Liver (tissue), 9 donors: ENCODE data around the gene TMEM255A. TPM values are rescaled to one million over a fixed set of nuclear protein-coding genes. Genes with fewer than 3 reads are reported as not detected.

Experiments
- DNase-seq: peaks from one replicate; pipeline ENCODE4 v3.0.0-alpha.2; 2017; ENCODE audit warnings: low spot score
- H3K27ac ChIP-seq, 2 donors: one replicate each; pipeline ENCODE4 v1.7.0; 2013; ENCODE audit warnings: inconsistent platforms in 2 of 2, low read length in 2 of 2, control low read depth in 1 of 2, low read depth in 1 of 2, mild to moderate bottlenecking in 1 of 2
- H3K27me3 ChIP-seq, 4 donors: one replicate each; pipeline versions ENCODE4 v1.6.1 to v1.7.0; 2013; ENCODE audit warnings: low read length in 3 of 4, inconsistent platforms in 1 of 4, mild to moderate bottlenecking in 1 of 4, moderate library complexity in 1 of 4; ENCODE audit not compliant: control insufficient read depth in 4 of 4, insufficient read depth in 4 of 4
- H3K36me3 ChIP-seq, 4 donors: one replicate each; pipeline versions ENCODE4 v1.6.1 to v1.7.0; 2013; ENCODE audit warnings: low read length in 3 of 4, mild to moderate bottlenecking in 3 of 4, low read depth in 1 of 4, moderate library complexity in 1 of 4; ENCODE audit not compliant: control insufficient read depth in 4 of 4, insufficient read depth in 3 of 4
- H3K4me1 ChIP-seq, 4 donors: one replicate each; pipeline versions ENCODE4 v1.6.1 to v1.7.0; 2013; ENCODE audit warnings: low read length in 3 of 4, mild to moderate bottlenecking in 3 of 4, moderate library complexity in 1 of 4; ENCODE audit not compliant: control insufficient read depth in 4 of 4, insufficient read depth in 4 of 4
- H3K4me3 ChIP-seq, 3 donors: one replicate each; pipeline versions ENCODE4 v1.6.1 to v1.7.0; 2013; ENCODE audit warnings: low read length in 3 of 3, control low read depth in 1 of 3, low read depth in 1 of 3, mild to moderate bottlenecking in 1 of 3
- H3K9ac ChIP-seq, 2 donors: one replicate each; pipeline ENCODE4 v1.7.0; 2013; ENCODE audit warnings: low read length in 2 of 2, mild to moderate bottlenecking in 2 of 2, moderate library complexity in 2 of 2, control low read depth in 1 of 2, low read depth in 1 of 2
- H3K9me3 ChIP-seq, 4 donors: one replicate each; pipeline versions ENCODE4 v1.6.1 to v1.7.0; 2013; ENCODE audit warnings: low read length in 3 of 4; ENCODE audit not compliant: control insufficient read depth in 4 of 4
- EGR1 ChIP-seq, 2 donors: IDR thresholded peaks; 2 replicates each; pipeline ENCODE4 v1.6.1; 2016 to 2018; ENCODE audit warnings: antibody characterized with exemption in 2 of 2, low read depth in 2 of 2
- FOXA1 ChIP-seq: IDR thresholded peaks from 2 replicates; pipeline ENCODE4 v1.6.1; 2016; ENCODE audit warnings: antibody characterized with exemption
- FOXA2 ChIP-seq: IDR thresholded peaks from 2 replicates; pipeline ENCODE4 v1.6.1; 2016; ENCODE audit warnings: antibody characterized with exemption
- GABPA ChIP-seq, 2 donors: IDR thresholded peaks in 1 of 2; conservative IDR thresholded peaks in 1 of 2; 2 replicates each; pipeline ENCODE4 v1.6.1; 2016; ENCODE audit warnings: antibody characterized with exemption in 2 of 2, mild to moderate bottlenecking in 1 of 2, moderate library complexity in 1 of 2
- HNF4A ChIP-seq, 2 donors: conservative IDR thresholded peaks; 2 replicates each; pipeline ENCODE4 v1.6.1; 2016; ENCODE audit warnings: antibody characterized with exemption in 2 of 2, mild to moderate bottlenecking in 2 of 2
- HNF4G ChIP-seq: IDR thresholded peaks from 2 replicates; pipeline ENCODE4 v1.6.1; 2016; ENCODE audit warnings: antibody characterized with exemption
- JUND ChIP-seq, 2 donors: IDR thresholded peaks; 2 replicates each; pipeline ENCODE4 v1.6.1; 2016; ENCODE audit warnings: antibody characterized with exemption in 2 of 2
- NR2F2 ChIP-seq: IDR thresholded peaks from 2 replicates; pipeline ENCODE4 v1.6.1; 2016; ENCODE audit warnings: antibody characterized with exemption
- RAD21 ChIP-seq, 2 donors: IDR thresholded peaks; 2 replicates each; pipeline ENCODE4 v1.6.1; 2016; ENCODE audit warnings: antibody characterized with exemption in 2 of 2, mild to moderate bottlenecking in 2 of 2
- RXRA ChIP-seq, 2 donors: IDR thresholded peaks; 2 replicates each; pipeline ENCODE4 v1.6.1; 2017 to 2018; ENCODE audit warnings: antibody characterized with exemption in 2 of 2, mild to moderate bottlenecking in 1 of 2
- SP1 ChIP-seq: IDR thresholded peaks from 2 replicates; pipeline ENCODE4 v1.6.1; 2018; ENCODE audit warnings: antibody characterized with exemption, mild to moderate bottlenecking
- TAF1 ChIP-seq: conservative IDR thresholded peaks from 2 replicates; pipeline ENCODE4 v1.6.1; 2016; ENCODE audit warnings: antibody characterized with exemption, mild to moderate bottlenecking
- YY1 ChIP-seq: IDR thresholded peaks from 2 replicates; pipeline ENCODE4 v1.6.1; 2016; ENCODE audit warnings: antibody characterized with exemption, mild to moderate bottlenecking
- whole genome bisulfite sequencing: extraction: QIAGEN DNeasy Blood & Tissue Kit; methylation state at CpG from one replicate; pipeline ENCODE4 v1.1.7; 2013; 5-methylcytosine and 5-hydroxymethylcytosine counted together
- polyA plus RNA-seq, 2 donors: library from polyadenylated mRNA; stranded (reverse) in 1 of 2; unstranded in 1 of 2; fragments of 200-250 nt in 1 of 2; fragments of >200 nt in 1 of 2; fragmentation: Nextera tagmentation in 1 of 2; extraction: Ambion mirVana in 1 of 2; gene quantifications; one replicate each; pipeline versions ENCODE4 v1.2.1 to v1.2.3, GENCODE V29; 2013 to 2015
- total RNA-seq, 2 donors: library from RNA; depleted of rRNA; stranded (reverse); fragments of >200 nt; gene quantifications; one replicate each; pipeline ENCODE4 v1.2.3, GENCODE V29; 2014
- TF ChIP-seq, protein P1 (sequence below): IDR thresholded peaks from 2 replicates; pipeline ENCODE4 v1.6.1; 2016; ENCODE audit warnings: antibody characterized with exemption, mild to moderate bottlenecking
- TF ChIP-seq, protein P2 (sequence below): IDR thresholded peaks from 2 replicates; pipeline ENCODE4 v1.6.1; 2016; ENCODE audit warnings: antibody characterized with exemption
- TF ChIP-seq, protein P3 (sequence below): fragments of 150-350 bp; IDR thresholded peaks from 2 replicates; pipeline ENCODE4 v1.5.1; 2017; ENCODE audit warnings: improper control_type of control experiment, low read depth, low read length; ENCODE audit not compliant: missing input control
- TF ChIP-seq, protein P4 (sequence below): IDR thresholded peaks from 2 replicates; pipeline ENCODE4 v1.6.1; 2016; ENCODE audit warnings: antibody characterized with exemption
- TF ChIP-seq, protein P5 (sequence below): IDR thresholded peaks from 2 replicates; pipeline ENCODE4 v1.6.1; 2016; ENCODE audit warnings: antibody characterized with exemption
- donor health status: healthy.
- donor health status: healthy.
- donor health status: healthy.
- donor health status: healthy.
- donor health status: healthy.

TMEM255A gene
- total and polyA plus RNA-seq, 4 donors: 0.08 TPM; not detected in 3

DNA sequence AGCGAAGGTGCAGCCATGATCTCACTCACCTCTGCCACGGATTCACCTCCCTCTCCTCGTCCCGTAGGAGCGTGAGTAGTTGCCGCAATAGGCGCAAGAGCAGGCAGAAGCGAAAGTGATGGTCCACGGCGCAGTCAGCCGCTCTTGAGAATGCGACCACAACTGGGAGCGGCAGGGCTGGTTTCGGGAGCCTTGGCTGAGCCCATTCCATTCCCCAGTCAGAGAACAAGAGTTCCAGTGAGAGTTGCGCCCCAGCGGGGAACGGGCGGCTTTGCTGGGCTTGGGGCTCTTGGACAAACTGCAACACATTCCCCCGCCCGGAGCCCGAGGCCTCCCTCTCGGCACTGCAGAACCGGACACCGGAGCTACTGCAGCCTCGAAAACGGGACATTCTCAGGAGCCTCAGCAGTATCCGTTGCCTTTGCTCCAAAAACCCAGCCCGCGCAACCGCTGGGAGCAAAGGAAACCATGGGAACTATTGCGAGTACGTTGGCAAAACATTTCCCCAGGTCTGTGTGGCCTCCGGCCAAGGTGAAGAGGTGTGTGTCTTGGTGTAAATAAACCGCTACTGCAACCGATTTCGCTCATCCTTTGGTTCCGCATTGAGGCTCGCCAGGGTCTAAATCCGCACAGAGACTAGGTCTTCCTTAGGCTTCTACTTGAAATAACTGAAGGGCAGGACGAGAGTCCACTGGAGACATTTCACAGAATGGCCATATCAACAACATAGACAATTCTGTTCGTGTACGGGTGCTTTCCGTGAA, 66.3 kb downstream of the TMEM255A start:
- DNase-seq: peak; percentile 80
- Histone ChIP-seq H3K9me3 (no peaks in the 10 kb centered on the region), H3K4me3 (peak overlapping the region; percentile 70 to 96 (median 89)), H3K27me3 (peaks cover 0 to 2% (median 0%) of the 10 kb centered on the region in 4 donors), H3K27ac (peak overlapping the region; percentile 86 to 97), H3K9ac (peak overlapping the region; percentile 69 to 83), H3K36me3 (no peaks in the 10 kb centered on the region), H3K4me1 (peaks cover 0 to 15% (median 4%) of the 10 kb centered on the region in 4 donors)
- TF ChIP-seq YY1: peak; percentile 75
- peak; percentile 23 to 37 for TF ChIP-seq RAD21 (IDR thresholded peaks at IDR 0.05)
- no peak for TF ChIP-seq EGR1 (IDR thresholded peaks at IDR 0.05; ENCODE audit: low read depth in 2 of 2)
- TF ChIP-seq NR2F2: peak; percentile 98
- TF ChIP-seq, protein P1, sequence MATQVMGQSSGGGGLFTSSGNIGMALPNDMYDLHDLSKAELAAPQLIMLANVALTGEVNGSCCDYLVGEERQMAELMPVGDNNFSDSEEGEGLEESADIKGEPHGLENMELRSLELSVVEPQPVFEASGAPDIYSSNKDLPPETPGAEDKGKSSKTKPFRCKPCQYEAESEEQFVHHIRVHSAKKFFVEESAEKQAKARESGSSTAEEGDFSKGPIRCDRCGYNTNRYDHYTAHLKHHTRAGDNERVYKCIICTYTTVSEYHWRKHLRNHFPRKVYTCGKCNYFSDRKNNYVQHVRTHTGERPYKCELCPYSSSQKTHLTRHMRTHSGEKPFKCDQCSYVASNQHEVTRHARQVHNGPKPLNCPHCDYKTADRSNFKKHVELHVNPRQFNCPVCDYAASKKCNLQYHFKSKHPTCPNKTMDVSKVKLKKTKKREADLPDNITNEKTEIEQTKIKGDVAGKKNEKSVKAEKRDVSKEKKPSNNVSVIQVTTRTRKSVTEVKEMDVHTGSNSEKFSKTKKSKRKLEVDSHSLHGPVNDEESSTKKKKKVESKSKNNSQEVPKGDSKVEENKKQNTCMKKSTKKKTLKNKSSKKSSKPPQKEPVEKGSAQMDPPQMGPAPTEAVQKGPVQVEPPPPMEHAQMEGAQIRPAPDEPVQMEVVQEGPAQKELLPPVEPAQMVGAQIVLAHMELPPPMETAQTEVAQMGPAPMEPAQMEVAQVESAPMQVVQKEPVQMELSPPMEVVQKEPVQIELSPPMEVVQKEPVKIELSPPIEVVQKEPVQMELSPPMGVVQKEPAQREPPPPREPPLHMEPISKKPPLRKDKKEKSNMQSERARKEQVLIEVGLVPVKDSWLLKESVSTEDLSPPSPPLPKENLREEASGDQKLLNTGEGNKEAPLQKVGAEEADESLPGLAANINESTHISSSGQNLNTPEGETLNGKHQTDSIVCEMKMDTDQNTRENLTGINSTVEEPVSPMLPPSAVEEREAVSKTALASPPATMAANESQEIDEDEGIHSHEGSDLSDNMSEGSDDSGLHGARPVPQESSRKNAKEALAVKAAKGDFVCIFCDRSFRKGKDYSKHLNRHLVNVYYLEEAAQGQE: peak; percentile 67
- TF ChIP-seq JUND (IDR thresholded peaks at IDR 0.05): no peak
- TF ChIP-seq, protein P2, sequence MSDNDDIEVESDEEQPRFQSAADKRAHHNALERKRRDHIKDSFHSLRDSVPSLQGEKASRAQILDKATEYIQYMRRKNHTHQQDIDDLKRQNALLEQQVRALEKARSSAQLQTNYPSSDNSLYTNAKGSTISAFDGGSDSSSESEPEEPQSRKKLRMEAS: no peak
- peak; percentile 66 for TF ChIP-seq FOXA2
- peak; percentile 49 for TF ChIP-seq SP1
- TF ChIP-seq, protein P3, sequence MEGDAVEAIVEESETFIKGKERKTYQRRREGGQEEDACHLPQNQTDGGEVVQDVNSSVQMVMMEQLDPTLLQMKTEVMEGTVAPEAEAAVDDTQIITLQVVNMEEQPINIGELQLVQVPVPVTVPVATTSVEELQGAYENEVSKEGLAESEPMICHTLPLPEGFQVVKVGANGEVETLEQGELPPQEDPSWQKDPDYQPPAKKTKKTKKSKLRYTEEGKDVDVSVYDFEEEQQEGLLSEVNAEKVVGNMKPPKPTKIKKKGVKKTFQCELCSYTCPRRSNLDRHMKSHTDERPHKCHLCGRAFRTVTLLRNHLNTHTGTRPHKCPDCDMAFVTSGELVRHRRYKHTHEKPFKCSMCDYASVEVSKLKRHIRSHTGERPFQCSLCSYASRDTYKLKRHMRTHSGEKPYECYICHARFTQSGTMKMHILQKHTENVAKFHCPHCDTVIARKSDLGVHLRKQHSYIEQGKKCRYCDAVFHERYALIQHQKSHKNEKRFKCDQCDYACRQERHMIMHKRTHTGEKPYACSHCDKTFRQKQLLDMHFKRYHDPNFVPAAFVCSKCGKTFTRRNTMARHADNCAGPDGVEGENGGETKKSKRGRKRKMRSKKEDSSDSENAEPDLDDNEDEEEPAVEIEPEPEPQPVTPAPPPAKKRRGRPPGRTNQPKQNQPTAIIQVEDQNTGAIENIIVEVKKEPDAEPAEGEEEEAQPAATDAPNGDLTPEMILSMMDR: no peak
- TF ChIP-seq RXRA (IDR thresholded peaks at IDR 0.05): peak; percentile 44 to 56
- TF ChIP-seq GABPA (IDR thresholded peaks at IDR 0.05 in 1 of 2, conservative IDR thresholded peaks at IDR 0.05 in 1 of 2): peak; percentile 65 to 78
- TF ChIP-seq TAF1: no peak
- TF ChIP-seq HNF4G: no peak
- TF ChIP-seq FOXA1: peak; percentile 34
- TF ChIP-seq, protein P4, sequence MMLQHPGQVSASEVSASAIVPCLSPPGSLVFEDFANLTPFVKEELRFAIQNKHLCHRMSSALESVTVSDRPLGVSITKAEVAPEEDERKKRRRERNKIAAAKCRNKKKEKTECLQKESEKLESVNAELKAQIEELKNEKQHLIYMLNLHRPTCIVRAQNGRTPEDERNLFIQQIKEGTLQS: no peak
- TF ChIP-seq, protein P5, sequence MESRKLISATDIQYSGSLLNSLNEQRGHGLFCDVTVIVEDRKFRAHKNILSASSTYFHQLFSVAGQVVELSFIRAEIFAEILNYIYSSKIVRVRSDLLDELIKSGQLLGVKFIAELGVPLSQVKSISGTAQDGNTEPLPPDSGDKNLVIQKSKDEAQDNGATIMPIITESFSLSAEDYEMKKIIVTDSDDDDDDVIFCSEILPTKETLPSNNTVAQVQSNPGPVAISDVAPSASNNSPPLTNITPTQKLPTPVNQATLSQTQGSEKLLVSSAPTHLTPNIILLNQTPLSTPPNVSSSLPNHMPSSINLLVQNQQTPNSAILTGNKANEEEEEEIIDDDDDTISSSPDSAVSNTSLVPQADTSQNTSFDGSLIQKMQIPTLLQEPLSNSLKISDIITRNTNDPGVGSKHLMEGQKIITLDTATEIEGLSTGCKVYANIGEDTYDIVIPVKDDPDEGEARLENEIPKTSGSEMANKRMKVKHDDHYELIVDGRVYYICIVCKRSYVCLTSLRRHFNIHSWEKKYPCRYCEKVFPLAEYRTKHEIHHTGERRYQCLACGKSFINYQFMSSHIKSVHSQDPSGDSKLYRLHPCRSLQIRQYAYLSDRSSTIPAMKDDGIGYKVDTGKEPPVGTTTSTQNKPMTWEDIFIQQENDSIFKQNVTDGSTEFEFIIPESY: peak; percentile 51
- TF ChIP-seq HNF4A (conservative IDR thresholded peaks at IDR 0.05): peak; percentile 23 to 29
- WGBS: under 1% methylated on average over 43 of the region's 43 CpGs
